A549 treated with ZK216348 at 1 μM for 4 hours (cell line): ENCODE results near the gene CEP120. TPM values are rescaled to one million over a fixed set of nuclear protein-coding genes. Genes with fewer than 3 reads are reported as not detected.

Experiments
- total RNA-seq: library from RNA; stranded (reverse); fragments of 200-300 nt; extraction: Qiagen RNA extraction; gene quantifications from 5 replicates; pipeline ENCODE4 v1.2.3, GENCODE V29; 2022; ENCODE audit warnings: low read depth

The CEP120 gene
- total RNA-seq: 7.4 to 12.8 TPM (median 11.9 TPM) in 5 replicates

DNA sequence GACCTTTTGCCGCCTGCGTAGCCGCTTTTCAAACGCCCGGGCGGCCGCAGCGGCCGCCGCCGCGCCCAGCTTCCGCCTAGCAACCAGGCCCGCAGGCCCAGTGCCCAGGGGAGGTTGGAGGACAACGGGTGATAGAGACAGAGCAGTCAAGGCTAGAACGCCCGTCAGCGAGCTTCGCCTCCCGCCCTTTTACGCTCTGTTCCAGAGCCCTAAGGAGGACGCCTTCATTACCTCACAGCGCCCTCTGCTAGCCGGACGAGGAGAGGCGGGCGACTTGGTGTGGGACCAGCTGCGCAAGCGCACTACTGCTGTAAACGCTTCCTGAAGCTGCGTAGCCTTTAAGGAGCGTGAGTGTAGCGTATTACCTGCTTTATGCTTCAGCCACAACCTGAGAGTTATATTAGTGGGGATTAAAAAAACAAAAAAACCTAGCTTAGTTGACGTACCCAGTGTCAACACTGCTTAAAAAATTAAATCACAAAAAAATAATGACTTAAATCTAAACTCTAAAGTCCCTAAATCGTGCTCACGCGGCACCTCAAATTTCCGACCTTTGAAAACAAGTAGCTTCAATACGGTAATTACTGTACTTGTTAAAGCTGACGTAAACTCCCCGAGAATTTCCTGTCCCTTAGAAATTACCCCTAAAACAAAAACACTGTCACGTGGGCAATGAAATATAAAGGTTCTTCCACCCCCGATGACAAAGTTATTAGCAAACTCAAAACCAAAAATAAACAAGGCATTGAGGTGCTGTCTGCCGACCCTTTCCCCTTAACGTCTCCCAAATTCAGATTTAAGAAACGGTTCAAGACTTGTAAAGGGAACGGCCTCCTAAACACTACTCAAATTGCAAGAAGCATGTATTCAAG is at the start of gene CEP120:
Gene CEP120 (minus strand): TSS at position 126 of the 872 bp plus-strand sequence. CDS start 405 bp downstream, outside the sequence.

Other genes with a start within 250 kb of the CEP120 start
- 18.2 to 35.8 TPM (median 26.0 TPM) in 5 replicates for gene CSNK1G3, start 88.8 kb upstream of the CEP120 start, total RNA-seq